Vagina (tissue), 2 donors: Measurements from ENCODE around the gene APOBEC3G. TPM values are rescaled to one million over a fixed set of nuclear protein-coding genes. Genes with fewer than 3 reads are reported as not detected.

Experiments used
- DNase-seq, 2 donors: peaks; one replicate each; pipeline ENCODE4 v3.0.0-alpha.2; 2017; ENCODE audit errors: extremely low spot score in 2 of 2
- H3K27ac ChIP-seq: fragments of 200-600 bp; sonication (generic); one replicate; pipeline ENCODE4 v1.5.1; 2019
- H3K27me3 ChIP-seq: fragments of 200-600 bp; sonication (generic); one replicate; pipeline ENCODE4 v1.5.1; 2019
- H3K36me3 ChIP-seq, 2 donors: fragments of 200-600 bp; sonication (generic); one replicate each; pipeline ENCODE4 v1.5.1; 2017 to 2019
- H3K4me1 ChIP-seq: fragments of 200-600 bp; sonication (generic); one replicate; pipeline ENCODE4 v1.5.1; 2019
- H3K4me3 ChIP-seq, 2 donors: fragments of 200-600 bp; sonication (generic); 1 replicate in 1 of 2; 2 replicates in 1 of 2; pipeline ENCODE4 v1.5.1; 2016 to 2019
- H3K9me3 ChIP-seq: fragments of 200-600 bp; sonication (generic); one replicate; pipeline ENCODE4 v1.5.1; 2019
- CTCF ChIP-seq, 3 experiments: fragments of 450-650 bp in 2 of 3; fragments of 200-600 bp in 1 of 3; sonication (generic) in 1 of 3; IDR thresholded peaks; one replicate each; pipeline ENCODE4 v1.5.1; 2017 to 2019; ENCODE audit warnings: antibody characterized with exemption in 3 of 3, mild to moderate bottlenecking in 2 of 3, moderate library complexity in 2 of 3
- POLR2A ChIP-seq, 2 donors: fragments of 450-650 bp; IDR thresholded peaks; one replicate each; pipeline ENCODE4 v1.6.1; 2017; ENCODE audit warnings: antibody characterized with exemption in 2 of 2, mild to moderate bottlenecking in 2 of 2, moderate library complexity in 2 of 2
- POLR2AphosphoS5 ChIP-seq, 2 donors: sonication (generic); formaldehyde crosslinking; IDR thresholded peaks; one replicate each; pipeline ENCODE4 v1.9.0; 2017; ENCODE audit warnings: antibody characterized with exemption in 2 of 2, mild to moderate bottlenecking in 2 of 2, low read depth in 1 of 2; ENCODE audit not compliant: insufficient read depth in 1 of 2
- intact Hi-C: fragments of 100-400 bp; cut with DNase I; formaldehyde crosslinking; loops from one replicate; pipeline ENCODE4 v1.15.1; 2023
- total RNA-seq: library from RNA; depleted of rRNA; stranded (reverse); fragments of >200 nt; gene quantifications from one replicate; pipeline ENCODE4 v1.2.3, GENCODE V29; 2016

APOBEC3G gene
- total RNA-seq, 1 donor from 2014 or later, result 8.3 TPM

- H3K27me3 ChIP-seq, result no peaks in the 10 kb centered on the region
- no peak overlapping the region for H3K27ac ChIP-seq
- peaks cover 16% of the 10 kb centered on the region for H3K4me1 ChIP-seq
- DNase-seq, result no peak
- peaks cover 0 to 8% of the 10 kb centered on the region in 2 donors for H3K36me3 ChIP-seq
- H3K9me3 ChIP-seq, result no peaks in the 10 kb centered on the region
- intact Hi-C loops, result no loop called here
- H3K4me3 ChIP-seq, result no peak overlapping the region
- TF ChIP-seq POLR2A (IDR thresholded peaks at IDR 0.05), result no peak
- TF ChIP-seq POLR2AphosphoS5 (IDR thresholded peaks at IDR 0.05; ENCODE audit: insufficient read depth in 1 of 2, low read depth in 1 of 2), result no peak
- no peak for TF ChIP-seq CTCF (IDR thresholded peaks at IDR 0.05)
Observed at GRCh38 chr22:39081016-39081415, 3.9 kb downstream of the APOBEC3G start.

GRCh38 chr22:39081598-39081997, 4.5 kb downstream of the APOBEC3G start:
- H3K27ac ChIP-seq, result no peak overlapping the region
- H3K4me1 ChIP-seq, result peaks cover 16% of the 10 kb centered on the region
- intact Hi-C loops, result no loop called here
- no peak overlapping the region for H3K4me3 ChIP-seq
- no peaks in the 10 kb centered on the region for H3K27me3 ChIP-seq
- no peaks in the 10 kb centered on the region for H3K9me3 ChIP-seq
- peaks cover 0 to 8% of the 10 kb centered on the region in 2 donors for H3K36me3 ChIP-seq
- no peak for DNase-seq
- TF ChIP-seq POLR2A (IDR thresholded peaks at IDR 0.05) (no peak), POLR2AphosphoS5 (IDR thresholded peaks at IDR 0.05; ENCODE audit: insufficient read depth in 1 of 2, low read depth in 1 of 2) (no peak), CTCF (IDR thresholded peaks at IDR 0.05) (no peak)

DNA sequence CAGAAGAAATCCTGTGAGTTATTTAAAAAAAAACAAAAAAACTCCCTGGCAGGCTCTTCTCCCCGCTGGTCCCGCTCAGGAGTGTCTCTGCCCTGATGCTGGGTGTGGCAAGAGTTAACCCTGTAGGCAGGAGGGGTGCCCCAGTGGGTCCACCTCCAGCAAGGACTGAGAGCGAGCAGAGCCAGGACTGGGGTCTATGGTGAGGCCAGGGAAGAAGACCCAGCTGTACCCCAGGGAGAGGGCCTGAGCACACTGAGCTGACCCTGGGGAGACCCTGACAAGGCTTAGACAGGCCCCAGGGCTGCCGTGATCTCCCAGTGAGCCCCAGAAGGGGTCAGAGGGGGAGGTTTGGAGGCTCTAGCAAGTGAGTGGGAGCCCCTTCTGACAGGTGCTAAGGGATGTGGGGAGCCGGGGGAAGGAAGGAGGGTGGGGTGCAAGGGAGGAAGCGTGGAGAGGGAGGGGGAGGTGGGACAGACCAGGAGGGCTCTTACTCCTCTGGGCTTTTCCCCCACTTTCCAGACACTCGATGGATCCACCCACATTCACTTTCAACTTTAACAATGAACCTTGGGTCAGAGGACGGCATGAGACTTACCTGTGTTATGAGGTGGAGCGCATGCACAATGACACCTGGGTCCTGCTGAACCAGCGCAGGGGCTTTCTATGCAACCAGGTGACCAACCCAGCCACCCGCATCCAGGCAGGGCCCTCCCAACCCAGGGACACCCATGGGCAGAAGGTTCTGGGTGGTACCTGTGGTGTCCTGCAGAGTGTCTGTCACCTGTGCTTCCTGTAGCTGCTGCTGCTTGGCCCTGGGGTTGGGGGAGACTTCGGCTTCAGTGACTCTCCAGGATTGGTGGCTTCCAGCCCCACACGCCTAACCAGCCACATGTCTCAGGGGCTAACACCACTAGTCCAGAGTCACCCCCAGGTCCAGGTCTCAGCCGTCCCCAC, 6.4 kb downstream of the APOBEC3G start:
- H3K27ac ChIP-seq, result no peak overlapping the region
- no peaks in the 10 kb centered on the region for H3K9me3 ChIP-seq
- DNase-seq, result no peak
- TF ChIP-seq CTCF (IDR thresholded peaks at IDR 0.05), result no peak
- no peak for TF ChIP-seq POLR2A (IDR thresholded peaks at IDR 0.05)
- no peak for TF ChIP-seq POLR2AphosphoS5 (IDR thresholded peaks at IDR 0.05; ENCODE audit: insufficient read depth in 1 of 2, low read depth in 1 of 2)
- peaks cover 0 to 8% of the 10 kb centered on the region in 2 donors for H3K36me3 ChIP-seq
- H3K4me3 ChIP-seq, result no peak overlapping the region
- peaks cover 2% of the 10 kb centered on the region for H3K4me1 ChIP-seq
- intact Hi-C loops, result no loop called here
- H3K27me3 ChIP-seq, result no peaks in the 10 kb centered on the region

DNA sequence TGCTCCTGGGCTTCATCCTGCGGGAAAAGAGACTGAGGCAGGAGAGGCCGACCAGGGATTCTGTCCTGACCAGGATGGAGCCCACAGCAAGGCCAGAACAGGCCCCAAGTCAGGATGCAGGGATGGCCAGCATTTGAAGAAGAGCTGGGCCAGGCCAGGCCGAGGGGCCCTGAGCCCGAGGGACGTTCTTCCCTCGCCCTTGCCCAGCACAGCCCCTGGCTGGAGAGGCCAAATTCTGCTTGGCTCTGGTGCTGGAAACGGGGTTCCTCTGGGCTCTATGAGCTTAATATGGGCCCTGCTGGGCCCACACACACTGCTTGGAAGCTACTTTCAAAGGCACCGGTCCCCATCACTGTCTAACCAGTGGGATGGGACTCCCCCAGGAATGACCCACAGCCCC, 7.6 kb downstream of the APOBEC3G start:
- intact Hi-C loops, result no loop called here
- TF ChIP-seq POLR2AphosphoS5 (IDR thresholded peaks at IDR 0.05; ENCODE audit: insufficient read depth in 1 of 2, low read depth in 1 of 2) (no peak), CTCF (IDR thresholded peaks at IDR 0.05) (no peak), POLR2A (IDR thresholded peaks at IDR 0.05) (no peak)
- no peak overlapping the region for H3K27ac ChIP-seq
- no peak overlapping the region for H3K4me3 ChIP-seq
- no peaks in the 10 kb centered on the region for H3K4me1 ChIP-seq
- H3K36me3 ChIP-seq, result peaks cover 0 to 8% of the 10 kb centered on the region in 2 donors
- no peaks in the 10 kb centered on the region for H3K9me3 ChIP-seq
- no peaks in the 10 kb centered on the region for H3K27me3 ChIP-seq
- DNase-seq, result no peak

DNA sequence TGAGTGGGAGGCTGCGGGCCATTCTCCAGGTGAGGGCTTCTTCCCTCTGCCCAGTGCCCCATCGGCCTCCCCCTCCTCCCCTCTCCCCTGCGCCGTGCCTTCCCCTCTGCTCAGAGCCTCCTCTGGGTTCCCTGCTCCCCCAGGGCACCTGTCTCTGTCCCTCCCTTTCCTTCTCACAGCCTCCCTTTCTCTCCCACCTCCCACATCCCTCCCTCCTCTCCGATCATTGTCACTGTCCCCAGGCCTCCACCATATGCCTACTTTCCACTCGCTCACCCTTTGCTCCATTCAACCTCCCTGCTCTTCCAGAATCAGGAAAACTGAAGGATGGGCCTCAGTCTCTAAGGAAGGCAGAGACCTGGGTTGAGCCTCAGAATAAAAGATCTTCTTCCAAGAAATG, 10.0 kb downstream of the APOBEC3G start:
- no peak for DNase-seq
- Histone ChIP-seq H3K4me1 (no peaks in the 10 kb centered on the region), H3K36me3 (no peaks in the 10 kb centered on the region), H3K4me3 (no peak overlapping the region), H3K9me3 (no peaks in the 10 kb centered on the region), H3K27me3 (no peaks in the 10 kb centered on the region), H3K27ac (no peak overlapping the region)
- intact Hi-C loops, result no loop called here
- no peak for TF ChIP-seq POLR2AphosphoS5 (IDR thresholded peaks at IDR 0.05; ENCODE audit: insufficient read depth in 1 of 2, low read depth in 1 of 2)
